GM12878 (cell line): ENCODE data around the gene CLK1. TPM values are rescaled to one million over a fixed set of nuclear protein-coding genes. Genes with fewer than 3 reads are reported as not detected.

Source experiments
- ATAC-seq: fragments of 200-7000 bp; cut with Tn5 transposase; 3 replicates; pipeline ENCODE4 v1.9.1; 2020; ENCODE audit warnings: mild to moderate bottlenecking, moderate library complexity
- BruUV-seq: library from RNA; stranded (reverse); fragments of 400-500 nt; replicated peaks from 2 replicates; lab custom pipeline; 2021; lab: Mats Ljungman, UMichigan
- CTCF ChIA-PET: fragments of 300-600 bp; sonication (Branson Sonifier 250); formaldehyde crosslinking; extraction: SDS; loops from one replicate; lab custom pipeline; 2021; ENCODE audit warnings: inconsistent platforms; lab: Yijun Ruan, JAX
- POLR2A ChIA-PET: fragments of 350-600 bp; formaldehyde crosslinking; extraction: SDS; loops from one replicate; lab custom pipeline; 2021; ENCODE audit warnings: inconsistent platforms; lab: Charles Lee
- RAD21 ChIA-PET: fragments of 300-600 bp; sonication (Branson Sonifier 250); formaldehyde crosslinking; loops from one replicate; lab custom pipeline; 2023; ENCODE audit warnings: antibody characterized with exemption; ENCODE audit not compliant: unreplicated experiment; lab: Charles Lee
- SMC1A ChIA-PET: fragments of 300-600 bp; sonication (Branson Sonifier 250); formaldehyde crosslinking; loops from one replicate; lab custom pipeline; 2023; ENCODE audit not compliant: unreplicated experiment, uncharacterized antibody; lab: Charles Lee
- DNase-seq: peaks from one replicate; pipeline ENCODE4 v3.0.0-alpha.2; 2011; ENCODE audit warnings: low read depth, low spot score
- FAIRE-seq: peaks from 3 replicates; lab custom pipeline; 2011; peaks lifted over from hg19 to GRCh38; lab: Jason Lieb, UNC
- H2AFZ ChIP-seq: 2 replicates; pipeline ENCODE4 v1.6.0; 2011; ENCODE audit warnings: low read depth, low read length, control low read depth; ENCODE audit not compliant: control insufficient read depth
- H3K27ac ChIP-seq: 2 replicates; pipeline ENCODE4 v1.5.1; 2011; ENCODE audit warnings: control low read depth; ENCODE audit not compliant: control insufficient read depth, insufficient read depth
- H3K27me3 ChIP-seq, 2 experiments: replicated peaks in 1 of 2; 2 replicates each; pipeline versions ENCODE4 v1.6.0 to v1.6.1; 2011; ENCODE audit warnings: low read length in 1 of 2; ENCODE audit not compliant: control insufficient read depth in 2 of 2, insufficient read depth in 2 of 2
- H3K36me3 ChIP-seq, 2 experiments: 2 replicates each; pipeline ENCODE4 v1.5.1; 2011; ENCODE audit warnings: low read length in 1 of 2; ENCODE audit not compliant: control insufficient read depth in 2 of 2, insufficient read depth in 2 of 2
- H3K4me1 ChIP-seq: 2 replicates; pipeline ENCODE4 v1.6.1; 2011; ENCODE audit warnings: mild to moderate bottlenecking, low read length, moderate library complexity, mixed read lengths; ENCODE audit not compliant: control insufficient read depth, insufficient read depth
- H3K4me2 ChIP-seq: 2 replicates; pipeline ENCODE4 v1.6.0; 2011; ENCODE audit warnings: control low read depth; ENCODE audit not compliant: control insufficient read depth, insufficient read depth
- H3K4me3 ChIP-seq: fragments of 200-600 bp; sonication (generic); 2 replicates; pipeline ENCODE4 v1.5.1; 2016
- H3K79me2 ChIP-seq: 2 replicates; pipeline ENCODE4 v1.6.0; 2011; ENCODE audit warnings: low read length; ENCODE audit not compliant: control insufficient read depth, insufficient read depth
- H3K9ac ChIP-seq: 2 replicates; pipeline ENCODE4 v1.8.0; 2011; ENCODE audit warnings: low read length, control low read depth, mixed read lengths; ENCODE audit not compliant: control insufficient read depth, insufficient read depth
- H3K9me3 ChIP-seq: replicated peaks from 3 replicates; pipeline ENCODE4 v1.5.1; 2011; ENCODE audit warnings: mild to moderate bottlenecking, low read length; ENCODE audit not compliant: control insufficient read depth, insufficient read depth
- H4K20me1 ChIP-seq: 2 replicates; pipeline ENCODE4 v1.6.0; 2011; ENCODE audit not compliant: control insufficient read depth, insufficient read depth
- CBX5 ChIP-seq: sonication (generic); IDR thresholded peaks from 2 replicates; pipeline ENCODE4 v1.6.1; 2016; ENCODE audit warnings: low read depth, moderate library complexity, mild to moderate bottlenecking, inconsistent platforms
- GATAD2B ChIP-seq: fragments of 450-650 bp; conservative IDR thresholded peaks from 2 replicates; pipeline ENCODE4 v1.6.1; 2017; ENCODE audit warnings: low read depth, mild to moderate bottlenecking, moderate library complexity
- HCFC1 ChIP-seq: fragments of 150-350 bp; IDR thresholded peaks from 2 replicates; pipeline ENCODE4 v1.6.1; 2014; ENCODE audit warnings: low read length
- KLF5 ChIP-seq: fragments of 450-650 bp; IDR thresholded peaks from 2 replicates; pipeline ENCODE4 v1.6.1; 2014; ENCODE audit warnings: mild to moderate bottlenecking; ENCODE audit not compliant: partially characterized antibody
- SMARCA5 ChIP-seq: fragments of 450-650 bp; IDR thresholded peaks from 2 replicates; pipeline ENCODE4 v1.6.1; 2017; ENCODE audit warnings: mild to moderate bottlenecking
- SPI1 ChIP-seq: IDR thresholded peaks from 2 replicates; pipeline ENCODE4 v1.6.1; 2011; ENCODE audit warnings: low read depth, mild to moderate bottlenecking, low read length, moderate library complexity, borderline replicate concordance; ENCODE audit not compliant: insufficient read depth
- SREBF1 ChIP-seq: IDR thresholded peaks from 2 replicates; pipeline ENCODE4 v1.6.1; 2012; ENCODE audit warnings: mild to moderate bottlenecking, low read length
- SUPT20H ChIP-seq: IDR thresholded peaks from 2 replicates; pipeline ENCODE4 v1.6.1; 2011; ENCODE audit warnings: low read depth, mild to moderate bottlenecking, low read length, moderate library complexity, borderline replicate concordance; ENCODE audit not compliant: control insufficient read depth
- SUZ12 ChIP-seq: fragments of 200-600 bp; sonication (generic); IDR thresholded peaks from one replicate; pipeline ENCODE4 v1.6.1; 2018; ENCODE audit warnings: antibody characterized with exemption, mild to moderate bottlenecking; ENCODE audit not compliant: unreplicated experiment
- TAF1 ChIP-seq: IDR thresholded peaks from 2 replicates; pipeline ENCODE4 v1.6.1; 2011; ENCODE audit warnings: mild to moderate bottlenecking, low read depth, low read length, borderline replicate concordance
- TCF7 ChIP-seq: IDR thresholded peaks from 2 replicates; pipeline ENCODE4 v1.6.1; 2014; ENCODE audit warnings: antibody characterized with exemption, borderline replicate concordance
- YY1 ChIP-seq: IDR thresholded peaks from 2 replicates; pipeline ENCODE4 v1.6.1; 2011; ENCODE audit warnings: low read depth, mild to moderate bottlenecking, low read length
- ZZZ3 ChIP-seq: IDR thresholded peaks from 2 replicates; pipeline ENCODE4 v1.6.1; 2011; ENCODE audit warnings: low read depth; ENCODE audit not compliant: control insufficient read depth, insufficient read length
- WGBS: methylation state at CpG from one replicate; pipeline ENCODE4 v1.1.6; 2016; ENCODE audit warnings: low lambda C conversion rate; ENCODE audit not compliant: insufficient replicate concordance, insufficient coverage; ENCODE audit errors: missing lambda C conversion rate; 5-methylcytosine and 5-hydroxymethylcytosine counted together
- in situ Hi-C: fragments of 300-500 bp; cut with MboI; formaldehyde crosslinking; loops from 9 replicates; pipeline ENCODE4 v1.14.3; 2018; ENCODE audit warnings: mixed read lengths
- intact Hi-C: fragments of 100-400 bp; cut with micrococcal nuclease; formaldehyde crosslinking; loops from one replicate; pipeline ENCODE4 v1.14.2; 2022; ENCODE audit not compliant: unreplicated experiment
- polyA plus RNA-seq, 11 experiments: library from polyadenylated mRNA; depleted of rRNA in 4 of 11; unstranded in 6 of 11; stranded (reverse) in 5 of 11; fragments of >200 nt; fragmentation: Nextera tagmentation in 4 of 11; fragmentation: Illumina TruSeq in 1 of 11; extraction: Ambion mirVana in 4 of 11; extraction: Trizol in 1 of 11; gene quantifications; 1 replicate in 1 of 11; 2 replicates in 10 of 11; pipeline versions ENCODE4 v1.2.1 to v1.2.3, GENCODE V29; 2011 to 2016; ENCODE audit warnings: inconsistent platforms in 2 of 11, missing spikeins in 2 of 11, low read depth in 1 of 11
- total RNA-seq, 4 experiments: library from RNA; depleted of rRNA in 3 of 4; stranded (reverse); fragments of >200 nt in 3 of 4; fragmentation: Illumina TruSeq in 1 of 4; extraction: Trizol in 1 of 4; gene quantifications; 2 replicates each; pipeline versions ENCODE4 v1.2.1 to v1.2.3, GENCODE V29; 2013 to 2021
- TF ChIP-seq, protein P1 (sequence below): fragments of 450-650 bp; formaldehyde crosslinking; IDR thresholded peaks from 2 replicates; pipeline ENCODE4 v1.5.0; 2022; ENCODE audit warnings: mild to moderate bottlenecking, missing genetic modification characterization

CLK1 gene
- total and polyA plus RNA-seq, 10 of the 15 experiments (the other 5 are each of a cell fraction or from before 2014, with no cell fraction given): 61.2 to 221 (median 80.1) TPM

GRCh38 chr2:200873560-200873959 lies 9.1 kb upstream of the CLK1 start:
- ChIA-PET SMC1A (no interaction called here), POLR2A (no interaction called here), RAD21 (no interaction called here), CTCF (no interaction called here)
- in situ Hi-C loops (no loop called here), intact Hi-C loops (no loop called here)
- H3K27ac ChIP-seq: no peak overlapping the region
- H3K4me3 ChIP-seq: no peak overlapping the region
- no peak overlapping the region for H2AFZ ChIP-seq
- H3K36me3 ChIP-seq: peaks cover 1 to 10% of the 10 kb centered on the region in 2 experiments
- no peak overlapping the region for H3K9ac ChIP-seq
- H3K79me2 ChIP-seq: no peaks in the 10 kb centered on the region
- ATAC-seq (no peak), DNase-seq (no peak), FAIRE-seq (no peak)
- BruUV-seq: no TSS peak
- WGBS: 98% methylated on average over 6 of the region's 6 CpGs
- H3K4me2 ChIP-seq: no peak overlapping the region
- TF ChIP-seq TCF7 (no peak), CBX5 (no peak), SREBF1 (no peak), SMARCA5 (no peak), GATAD2B (no peak), SPI1 (no peak), YY1 (no peak), TAF1 (no peak), SUZ12 (no peak), ZZZ3 (no peak), HCFC1 (no peak), SUPT20H (no peak), KLF5 (no peak)
- TF ChIP-seq, protein P1, sequence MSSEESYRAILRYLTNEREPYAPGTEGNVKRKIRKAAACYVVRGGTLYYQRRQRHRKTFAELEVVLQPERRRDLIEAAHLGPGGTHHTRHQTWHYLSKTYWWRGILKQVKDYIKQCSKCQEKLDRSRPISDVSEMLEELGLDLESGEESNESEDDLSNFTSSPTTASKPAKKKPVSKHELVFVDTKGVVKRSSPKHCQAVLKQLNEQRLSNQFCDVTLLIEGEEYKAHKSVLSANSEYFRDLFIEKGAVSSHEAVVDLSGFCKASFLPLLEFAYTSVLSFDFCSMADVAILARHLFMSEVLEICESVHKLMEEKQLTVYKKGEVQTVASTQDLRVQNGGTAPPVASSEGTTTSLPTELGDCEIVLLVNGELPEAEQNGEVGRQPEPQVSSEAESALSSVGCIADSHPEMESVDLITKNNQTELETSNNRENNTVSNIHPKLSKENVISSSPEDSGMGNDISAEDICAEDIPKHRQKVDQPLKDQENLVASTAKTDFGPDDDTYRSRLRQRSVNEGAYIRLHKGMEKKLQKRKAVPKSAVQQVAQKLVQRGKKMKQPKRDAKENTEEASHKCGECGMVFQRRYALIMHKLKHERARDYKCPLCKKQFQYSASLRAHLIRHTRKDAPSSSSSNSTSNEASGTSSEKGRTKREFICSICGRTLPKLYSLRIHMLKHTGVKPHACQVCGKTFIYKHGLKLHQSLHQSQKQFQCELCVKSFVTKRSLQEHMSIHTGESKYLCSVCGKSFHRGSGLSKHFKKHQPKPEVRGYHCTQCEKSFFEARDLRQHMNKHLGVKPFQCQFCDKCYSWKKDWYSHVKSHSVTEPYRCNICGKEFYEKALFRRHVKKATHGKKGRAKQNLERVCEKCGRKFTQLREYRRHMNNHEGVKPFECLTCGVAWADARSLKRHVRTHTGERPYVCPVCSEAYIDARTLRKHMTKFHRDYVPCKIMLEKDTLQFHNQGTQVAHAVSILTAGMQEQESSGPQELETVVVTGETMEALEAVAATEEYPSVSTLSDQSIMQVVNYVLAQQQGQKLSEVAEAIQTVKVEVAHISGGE: no peak
- no peaks in the 10 kb centered on the region for H3K4me1 ChIP-seq
- no peaks in the 10 kb centered on the region for H4K20me1 ChIP-seq
- no peaks in the 10 kb centered on the region for H3K9me3 ChIP-seq
- H3K27me3 ChIP-seq: no peaks in the 10 kb centered on the region
